Common myeloid progenitor, CD34-positive (primary cell): ENCODE results near the gene GSTO1.
A peak's percentile ranks its signal among the peaks of the same experiment; 100 is the strongest.

Experiments used
- CTCF ChIA-PET: fragments of 350-600 bp; sonication (Branson Sonifier 250); formaldehyde crosslinking; loops from one replicate; lab custom pipeline; 2021; ENCODE audit warnings: antibody characterized with exemption; lab: Charles Lee
- POLR2A ChIA-PET: fragments of 350-600 bp; sonication (Branson Sonifier 250); formaldehyde crosslinking; loops from one replicate; lab custom pipeline; 2021; ENCODE audit warnings: antibody characterized with exemption; lab: Charles Lee
- DNase-seq, 3 donors: peaks; one replicate each; pipeline versions ENCODE4 v3.0.0 to v3.0.0-alpha.2; 2013
- H3K27ac ChIP-seq, 2 experiments: 1 replicate in 1 of 2; 2 replicates in 1 of 2; pipeline ENCODE4 v1.7.0; 2013; ENCODE audit warnings: inconsistent platforms in 2 of 2, low read length in 2 of 2, mild to moderate bottlenecking in 2 of 2, low read depth in 1 of 2, moderate library complexity in 1 of 2; ENCODE audit not compliant: severe bottlenecking in 2 of 2, insufficient read depth in 1 of 2, poor library complexity in 1 of 2
- H3K27me3 ChIP-seq, 5 experiments: replicated peaks in 2 of 5; 1 replicate in 3 of 5; 2 replicates in 2 of 5; pipeline versions ENCODE4 v1.6.1 to v1.7.0; 2013; ENCODE audit warnings: low read length in 4 of 5, mild to moderate bottlenecking in 2 of 5, moderate library complexity in 2 of 5, inconsistent platforms in 1 of 5; ENCODE audit not compliant: insufficient read depth in 5 of 5, control insufficient read depth in 4 of 5
- H3K36me3 ChIP-seq, 4 experiments: 1 replicate in 2 of 4; 2 replicates in 2 of 4; pipeline versions ENCODE4 v1.6.1 to v1.7.0; 2013; ENCODE audit warnings: low read length in 3 of 4, control low read depth in 1 of 4, mild to moderate bottlenecking in 1 of 4; ENCODE audit not compliant: control insufficient read depth in 4 of 4, insufficient read depth in 4 of 4
- H3K4me1 ChIP-seq, 4 experiments: 1 replicate in 3 of 4; 2 replicates in 1 of 4; pipeline versions ENCODE4 v1.6.1 to v1.7.1; 2013; ENCODE audit warnings: low read length in 3 of 4, mild to moderate bottlenecking in 3 of 4, control low read depth in 1 of 4, inconsistent platforms in 1 of 4, moderate library complexity in 1 of 4; ENCODE audit not compliant: control insufficient read depth in 4 of 4, insufficient read depth in 4 of 4; ENCODE audit errors: control extremely low read depth in 1 of 4
- H3K4me3 ChIP-seq, 7 experiments: 1 replicate in 4 of 7; 2 replicates in 3 of 7; pipeline versions ENCODE4 v1.5.1 to v1.7.0; 2013; ENCODE audit warnings: mild to moderate bottlenecking in 7 of 7, low read length in 6 of 7, moderate library complexity in 6 of 7, inconsistent platforms in 2 of 7, low read depth in 2 of 7, control low read depth in 1 of 7; ENCODE audit not compliant: insufficient read depth in 4 of 7, control insufficient read depth in 1 of 7; ENCODE audit errors: extremely low read depth in 1 of 7
- H3K9me3 ChIP-seq, 5 experiments: 1 replicate in 4 of 5; 2 replicates in 1 of 5; pipeline versions ENCODE4 v1.6.1 to v1.7.1; 2013; ENCODE audit warnings: low read length in 4 of 5, mild to moderate bottlenecking in 2 of 5, inconsistent platforms in 1 of 5, low read depth in 1 of 5, moderate library complexity in 1 of 5; ENCODE audit not compliant: control insufficient read depth in 4 of 5, insufficient read depth in 2 of 5; ENCODE audit errors: control extremely low read depth in 1 of 5
- WGBS: methylation state at CpG from one replicate; pipeline ENCODE4 v1.1.5; 2013; ENCODE audit not compliant: insufficient coverage; 5-methylcytosine and 5-hydroxymethylcytosine counted together

The GSTO1 gene

GRCh38 chr10:104253606-104254410 lies 884 bp upstream of the GSTO1 start:
- no peak for DNase-seq
- Histone ChIP-seq H3K9me3 (no peaks in the 10 kb centered on the region), H3K36me3 (peaks cover 2 to 11% (median 8%) of the 10 kb centered on the region in 4 experiments), H3K27me3 (no peaks in the 10 kb centered on the region), H3K27ac (peak overlapping the region; percentile 69 to 86), H3K4me3 (peak overlapping the region in 6 of 7 experiments; percentile 80 to 93 (median 92)), H3K4me1 (peaks cover 11 to 50% (median 27%) of the 10 kb centered on the region in 4 experiments)
- WGBS: 73% methylated on average over 9 of the region's 10 CpGs
- POLR2A ChIA-PET: interaction anchor here (2.1 kb wide), 1 partner anchor 20 kb away, joined by 13 read pairs; no protein-coding TSS in a partner anchor
- CTCF ChIA-PET: interaction anchor here (0.9 to 3.9 kb wide), 10 partner anchors 9 to 82 kb away, joined by 3 to 37 read pairs (median 4); no protein-coding TSS in a partner anchor

GRCh38 chr10:104255311-104255981 lies 754 bp downstream of the GSTO1 start:
- no peaks in the 10 kb centered on the region for H3K9me3 ChIP-seq
- ChIA-PET CTCF (interaction anchor here (0.9 to 3.9 kb wide), 7 partner anchors 11 to 80 kb away, joined by 3 to 37 read pairs (median 5); no protein-coding TSS in a partner anchor), POLR2A (interaction anchor here (0.6 to 2.1 kb wide), 4 partner anchors 14 to 359 kb away, joined by 3 to 13 read pairs (median 4); partner anchors contain the start of genes GSTO2 and ITPRIP)
- 0% methylated on average over 4 of the region's 12 CpGs for WGBS
- peaks cover 7 to 26% (median 21%) of the 10 kb centered on the region in 4 experiments for H3K36me3 ChIP-seq
- peak overlapping the region; percentile 69 to 86 for H3K27ac ChIP-seq
- no peaks in the 10 kb centered on the region for H3K27me3 ChIP-seq
- peaks cover 14 to 52% (median 31%) of the 10 kb centered on the region in 4 experiments for H3K4me1 ChIP-seq
- peak in 2 of 3 donors; percentile 38 to 52 for DNase-seq
- H3K4me3 ChIP-seq: peak overlapping the region; percentile 78 to 93 (median 91)

GRCh38 chr10:104256335-104256961 lies 1.8 kb downstream of the GSTO1 start:
- CTCF ChIA-PET: interaction anchor here (0.7 to 3.9 kb wide), 6 partner anchors 11 to 180 kb away, joined by 3 to 37 read pairs (median 4); no protein-coding TSS in a partner anchor
- POLR2A ChIA-PET: interaction anchor here (0.9 to 1.5 kb wide), 2 partner anchors 8 to 13 kb away, joined by 3 to 5 read pairs; partner anchors contain the start of gene GSTO2
- peak overlapping the region; percentile 27 to 30 for H3K27ac ChIP-seq
- no CpG with 5 or more reads among the region's 1 CpG for WGBS
- peaks cover 14 to 55% (median 32%) of the 10 kb centered on the region in 4 experiments for H3K4me1 ChIP-seq
- H3K27me3 ChIP-seq: no peaks in the 10 kb centered on the region
- peak overlapping the region in 5 of 7 experiments; percentile 21 to 93 (median 91) for H3K4me3 ChIP-seq
- no peaks in the 10 kb centered on the region for H3K9me3 ChIP-seq
- DNase-seq: peak in 2 of 3 donors; percentile 33 to 51
- peaks cover 9 to 35% (median 27%) of the 10 kb centered on the region in 4 experiments for H3K36me3 ChIP-seq

GRCh38 chr10:104257235-104257634 lies 2.5 kb downstream of the GSTO1 start:
- H3K36me3 ChIP-seq: peaks cover 13 to 43% (median 35%) of the 10 kb centered on the region in 4 experiments
- WGBS: no CpG with 5 or more reads among the region's 5 CpGs
- no peak overlapping the region for H3K4me3 ChIP-seq
- H3K4me1 ChIP-seq: peaks cover 14 to 55% (median 32%) of the 10 kb centered on the region in 4 experiments
- no peak overlapping the region for H3K27ac ChIP-seq
- CTCF ChIA-PET: interaction anchor here (0.9 to 2.3 kb wide), 6 partner anchors 8 to 25 kb away, joined by 3 to 9 read pairs (median 4); partner anchors contain the start of gene CFAP43
- no peaks in the 10 kb centered on the region for H3K27me3 ChIP-seq
- POLR2A ChIA-PET: interaction anchor here (1.5 to 1.6 kb wide), 2 partner anchors 10 to 12 kb away, joined by 5 to 10 read pairs; partner anchors contain the start of gene GSTO2
- DNase-seq: no peak
- H3K9me3 ChIP-seq: no peaks in the 10 kb centered on the region

GRCh38 chr10:104258209-104258608 lies 3.5 kb downstream of the GSTO1 start:
- CTCF ChIA-PET: interaction anchor here (1.1 to 2.3 kb wide), 5 partner anchors 9 to 33 kb away, joined by 3 to 9 read pairs (median 4); partner anchors contain the start of gene CFAP43
- Histone ChIP-seq H3K9me3 (no peaks in the 10 kb centered on the region), H3K4me1 (peaks cover 14 to 53% (median 31%) of the 10 kb centered on the region in 4 experiments), H3K27me3 (no peaks in the 10 kb centered on the region), H3K27ac (no peak overlapping the region), H3K36me3 (peaks cover 21 to 51% (median 41%) of the 10 kb centered on the region in 4 experiments), H3K4me3 (no peak overlapping the region)
- 88% methylated on average over 1 of the region's 3 CpGs for WGBS
- POLR2A ChIA-PET: interaction anchor here (1.6 kb wide), 1 partner anchor 9 kb away, joined by 10 read pairs; no protein-coding TSS in a partner anchor
- DNase-seq: no peak

GRCh38 chr10:104259456-104259855 lies 4.8 kb downstream of the GSTO1 start:
- ChIA-PET CTCF (interaction anchor here (1.2 to 2.4 kb wide), 3 partner anchors 11 to 24 kb away, joined by 4 to 11 read pairs (median 4); no protein-coding TSS in a partner anchor), POLR2A (no interaction called here)
- Histone ChIP-seq H3K4me1 (peaks cover 7 to 40% (median 24%) of the 10 kb centered on the region in 4 experiments), H3K27me3 (no peaks in the 10 kb centered on the region), H3K27ac (peak overlapping the region in 1 of 2 experiments; percentile 68), H3K36me3 (peaks cover 25 to 62% (median 48%) of the 10 kb centered on the region in 4 experiments), H3K9me3 (no peaks in the 10 kb centered on the region), H3K4me3 (no peak overlapping the region)
- DNase-seq: no peak
- WGBS: 93% methylated on average over 3 of the region's 3 CpGs
